Kidney epithelial cell (primary cell): ENCODE data around the gene INCENP. TPM values are rescaled to one million over a fixed set of nuclear protein-coding genes. Genes with fewer than 3 reads are reported as not detected.

Experiments used
- DNase-seq: peaks from one replicate; pipeline ENCODE4 v3.0.0-alpha.2; 2010; ENCODE audit warnings: low read depth
- H3K27me3 ChIP-seq: 2 replicates; pipeline ENCODE4 v1.6.0; 2011; ENCODE audit warnings: low read length; ENCODE audit not compliant: control insufficient read depth, insufficient read depth
- H3K36me3 ChIP-seq: 2 replicates; pipeline ENCODE4 v1.5.1; 2011; ENCODE audit warnings: low read length; ENCODE audit not compliant: control insufficient read depth, insufficient read depth
- H3K4me3 ChIP-seq: 2 replicates; pipeline ENCODE4 v1.5.1; 2011; ENCODE audit warnings: low read depth, mild to moderate bottlenecking, control low read depth, low read length
- CTCF ChIP-seq: IDR thresholded peaks from 2 replicates; pipeline ENCODE4 v1.5.1; 2011; ENCODE audit warnings: mild to moderate bottlenecking, moderate library complexity, low read length, control low read depth, inconsistent platforms; ENCODE audit not compliant: insufficient read depth, poor library complexity, severe bottlenecking
- total RNA-seq: library from RNA; depleted of rRNA; stranded (reverse); fragments of >200 nt; gene quantifications from 2 replicates; pipeline ENCODE4 v1.2.3, GENCODE V29; 2015

Gene INCENP
- total RNA-seq, 1 donor from 2014 or later = 18.8 TPM

DNA sequence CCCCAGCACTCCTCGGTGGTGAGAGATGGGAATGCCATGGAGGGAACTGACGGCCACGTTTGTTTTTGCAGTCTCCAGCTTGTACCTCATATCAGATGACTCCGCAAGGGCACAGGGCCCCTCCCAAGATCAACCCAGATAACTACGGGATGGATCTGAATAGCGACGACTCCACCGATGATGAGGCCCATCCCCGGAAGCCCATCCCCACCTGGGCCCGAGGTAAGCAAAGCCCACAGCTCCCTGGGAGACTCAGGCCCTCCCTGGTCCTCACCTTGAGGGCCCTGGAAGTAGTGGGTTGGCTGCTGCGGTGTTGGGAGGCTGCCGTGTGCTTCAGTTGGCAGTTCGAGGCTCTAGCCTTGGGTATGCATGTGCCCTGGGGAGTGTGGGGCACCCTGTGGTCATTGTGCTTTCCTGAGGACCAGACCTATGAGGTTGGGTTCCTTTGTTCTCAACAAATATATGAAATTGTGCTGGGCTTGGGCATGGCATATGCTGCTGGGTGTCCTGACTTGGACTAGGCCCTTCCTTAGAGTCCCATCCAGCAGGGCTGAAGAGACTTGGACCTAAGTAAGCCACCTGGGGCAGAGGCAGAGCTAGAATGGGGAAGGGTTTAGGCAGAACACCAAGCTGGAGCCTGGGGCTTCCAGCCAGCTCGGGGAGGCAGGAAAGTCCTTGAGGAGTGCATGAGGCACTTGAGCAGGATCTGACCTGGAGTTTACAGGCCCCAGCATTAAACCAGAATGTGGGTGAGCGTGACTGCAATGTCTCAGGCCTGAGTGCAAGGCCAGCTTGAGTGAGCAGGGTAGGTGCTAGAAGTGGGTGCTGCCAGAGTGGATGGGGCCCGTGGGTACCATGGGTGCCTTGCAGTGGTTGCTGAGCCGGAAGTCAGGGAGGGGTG is 26.4 kb downstream of the INCENP start:
- TF ChIP-seq CTCF = no peak
- no peak for DNase-seq
- peaks cover 7% of the 10 kb centered on the region for H3K36me3 ChIP-seq

GRCh38 chr11:62150887-62151736 is 27.3 kb downstream of the INCENP start:
- no peak overlapping the region for H3K4me3 ChIP-seq
- TF ChIP-seq CTCF = no peak
- H3K27me3 ChIP-seq = no peaks in the 10 kb centered on the region
- H3K36me3 ChIP-seq = peaks cover 7% of the 10 kb centered on the region
- DNase-seq = no peak

More for the DNA sequence above, 26.4 kb downstream of the INCENP start:
- no peak overlapping the region for H3K4me3 ChIP-seq
- H3K27me3 ChIP-seq = no peaks in the 10 kb centered on the region

DNA sequence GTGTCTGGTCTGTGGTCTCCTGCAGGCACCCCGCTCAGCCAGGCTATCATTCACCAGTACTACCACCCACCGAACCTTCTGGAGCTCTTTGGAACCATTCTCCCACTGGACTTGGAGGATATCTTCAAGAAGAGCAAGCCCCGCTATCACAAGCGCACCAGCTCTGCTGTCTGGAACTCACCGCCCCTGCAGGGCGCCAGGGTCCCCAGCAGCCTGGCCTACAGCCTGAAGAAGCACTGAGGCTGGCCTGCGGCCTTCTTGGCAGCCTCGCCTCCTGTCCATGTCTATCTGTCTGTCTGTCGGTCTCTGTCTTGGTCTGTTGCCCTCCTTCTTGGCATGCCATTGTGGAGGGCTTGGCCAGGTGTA is 27.9 kb downstream of the INCENP start:
- peaks cover 5% of the 10 kb centered on the region for H3K36me3 ChIP-seq
- no peak for TF ChIP-seq CTCF

DNA sequence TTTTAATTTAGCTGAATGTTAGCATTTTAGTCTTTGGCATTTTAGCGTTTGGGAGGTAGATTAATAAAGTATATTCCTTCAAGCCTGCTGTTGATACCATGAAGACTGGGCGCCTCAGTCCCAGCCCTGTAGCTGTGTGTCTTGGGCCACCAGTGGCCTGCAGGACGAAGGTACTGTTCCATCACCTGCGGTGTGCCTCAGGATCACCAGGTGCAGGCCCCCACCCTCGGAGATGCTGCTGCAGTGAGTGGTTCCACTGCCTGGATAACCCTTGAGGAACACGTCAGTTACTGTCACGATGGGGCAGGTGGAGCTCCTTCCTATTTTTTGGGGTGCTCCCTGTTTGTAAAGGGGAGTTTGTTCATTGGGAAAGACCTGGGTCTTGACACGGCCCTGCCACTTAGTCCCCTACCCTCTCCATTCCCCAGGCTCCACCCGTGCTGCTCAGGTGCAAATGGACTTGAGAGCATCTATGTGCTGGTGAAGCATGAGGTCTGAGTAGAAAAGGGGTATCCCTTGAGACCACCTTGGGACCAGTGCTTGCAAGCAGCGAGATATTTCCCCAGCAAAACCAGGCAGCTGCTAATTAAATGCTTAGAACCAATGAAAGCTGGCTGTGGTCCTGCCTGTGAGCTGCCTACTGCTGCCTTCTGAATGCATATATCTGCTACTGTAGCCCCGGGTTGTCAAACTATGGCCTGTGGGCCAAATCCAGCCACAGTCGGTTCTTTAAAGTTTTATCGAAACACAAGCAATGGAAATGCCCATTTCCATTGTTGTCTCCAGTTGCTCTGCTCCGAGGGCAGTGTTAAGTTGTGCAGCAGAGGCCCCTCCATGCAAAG is 28.7 kb downstream of the INCENP start:
- H3K36me3 ChIP-seq = peaks cover 4% of the 10 kb centered on the region
- H3K4me3 ChIP-seq = no peak overlapping the region
- no peak for DNase-seq
- no peaks in the 10 kb centered on the region for H3K27me3 ChIP-seq
- TF ChIP-seq CTCF = no peak

More for the DNA sequence above, 27.9 kb downstream of the INCENP start:
- Histone ChIP-seq H3K27me3 (no peaks in the 10 kb centered on the region), H3K4me3 (no peak overlapping the region)
- no peak for DNase-seq

- Histone ChIP-seq H3K4me3 (no peak overlapping the region), H3K27me3 (no peaks in the 10 kb centered on the region), H3K36me3 (peaks cover 4% of the 10 kb centered on the region)
- TF ChIP-seq CTCF = no peak
- no peak for DNase-seq
Measured at GRCh38 chr11:62153087-62153395, 29.2 kb downstream of the INCENP start.
